ENCODE measurements around the gene PMPCA.

DNA sequence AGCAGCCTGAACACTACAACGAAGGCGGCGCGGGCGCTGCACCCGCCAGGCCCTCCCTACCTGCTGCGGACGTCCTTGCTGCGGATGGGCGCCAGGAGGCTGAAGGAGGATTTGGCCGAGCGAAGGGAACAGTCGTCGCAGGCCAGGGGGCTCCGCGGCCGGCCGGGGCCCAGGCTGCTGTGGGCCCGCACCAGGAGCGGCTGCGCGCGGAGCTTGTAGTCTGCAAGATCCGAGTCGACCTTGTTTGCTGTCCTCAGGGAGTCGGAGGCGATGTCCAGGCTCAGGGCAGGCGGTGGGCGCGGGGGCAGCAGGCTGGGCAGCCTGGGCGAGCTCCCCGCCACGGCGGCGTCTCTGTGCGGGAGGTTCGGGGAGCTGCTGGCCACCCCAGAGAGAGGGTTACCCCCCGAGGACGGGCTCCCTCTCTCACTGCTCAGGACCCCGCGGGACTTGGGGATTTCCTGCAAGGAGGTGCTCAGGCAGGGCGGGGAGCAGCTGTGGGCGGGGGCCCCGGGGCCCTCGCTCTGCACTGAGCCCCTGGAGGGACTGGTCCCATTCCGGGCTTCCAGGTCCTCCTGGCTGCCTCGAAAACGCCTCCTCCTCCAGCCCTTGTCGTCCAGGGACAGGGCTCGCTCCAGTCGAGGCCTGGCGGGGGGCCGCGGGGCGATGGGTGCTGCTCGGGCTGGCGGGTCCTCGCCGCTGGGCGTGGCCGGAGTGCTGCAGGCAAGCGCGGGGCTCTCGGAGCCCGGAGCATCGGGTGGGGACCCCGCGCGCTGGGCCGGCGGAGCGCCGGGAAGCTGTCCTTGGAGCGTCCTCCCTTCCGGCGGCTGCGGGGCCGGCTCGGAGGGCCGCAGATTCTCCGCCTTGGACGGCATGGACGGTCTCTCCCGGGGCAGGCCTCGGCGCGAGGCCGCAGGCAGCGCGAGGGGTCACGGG, 28.4 kb downstream of the PMPCA start:
- TF ChIP-seq CTCF (IDR thresholded peaks at IDR 0.05; ENCODE audit: insufficient read depth, low read length) (no peak), POLR2AphosphoS5 (IDR thresholded peaks at IDR 0.05; ENCODE audit: low read depth) (no peak), REST (IDR thresholded peaks at IDR 0.05; ENCODE audit: insufficient replicate concordance, low read depth) (no peak), SPI1 (IDR thresholded peaks at IDR 0.05; ENCODE audit: borderline replicate concordance, low read depth) (no peak)
